GM15510 (cell line): ENCODE results near the gene TDRD7.

Experiments used
- POLR2A ChIP-seq: IDR thresholded peaks from 3 replicates; pipeline ENCODE4 v1.6.1; 2011; ENCODE audit warnings: borderline replicate concordance; ENCODE audit not compliant: insufficient read length; ENCODE audit errors: extremely low read depth

TDRD7 gene

GRCh38 chr9:97437051-97437600 is 25.2 kb downstream of the TDRD7 start:
- no peak for TF ChIP-seq POLR2A

DNA sequence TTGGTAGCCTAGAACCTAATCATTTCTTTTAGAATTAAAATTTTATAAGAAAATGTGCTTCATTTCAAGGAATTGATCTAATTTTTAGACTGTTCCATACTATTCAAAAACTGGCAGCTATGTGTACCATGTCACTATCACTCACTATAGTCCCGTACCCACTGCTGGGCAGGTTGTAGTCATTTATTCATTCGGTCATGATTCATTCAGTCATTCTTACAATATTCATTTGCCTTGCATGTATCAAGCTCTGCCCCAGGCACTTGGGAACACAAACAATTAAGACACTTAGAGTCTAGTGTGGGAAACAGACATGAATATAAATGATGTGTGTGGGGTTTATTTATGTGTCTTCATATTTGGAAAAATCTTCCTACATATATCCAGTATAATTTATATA is 26.4 kb downstream of the TDRD7 start:
- no peak for TF ChIP-seq POLR2A

GRCh38 chr9:97438666-97439065 is 26.8 kb downstream of the TDRD7 start:
- no peak for TF ChIP-seq POLR2A

DNA sequence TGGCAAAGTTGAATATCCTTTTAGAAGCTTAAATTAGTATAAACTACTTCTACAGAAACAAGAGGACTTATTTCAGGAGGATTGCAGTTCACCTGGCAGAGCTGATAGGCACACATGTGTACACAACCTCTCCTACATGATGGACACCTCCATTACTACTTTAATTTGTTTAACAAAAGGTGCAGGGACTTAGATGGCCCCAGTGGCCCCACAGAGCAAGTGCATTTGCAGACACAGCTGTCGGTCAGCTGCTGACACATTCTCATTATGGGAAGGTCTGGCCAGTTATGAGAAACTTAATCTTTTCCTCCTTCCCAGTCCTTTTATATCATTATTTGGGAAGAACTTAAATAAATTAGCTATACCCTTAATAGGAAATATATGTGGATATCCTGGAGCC is 28.3 kb downstream of the TDRD7 start:
- TF ChIP-seq POLR2A, result no peak

GRCh38 chr9:97441729-97442128 is 29.8 kb downstream of the TDRD7 start:
- no peak for TF ChIP-seq POLR2A

- TF ChIP-seq POLR2A, result no peak
These were observed 33.3 kb downstream of the TDRD7 start for GRCh38 chr9:97445119-97445701.

DNA sequence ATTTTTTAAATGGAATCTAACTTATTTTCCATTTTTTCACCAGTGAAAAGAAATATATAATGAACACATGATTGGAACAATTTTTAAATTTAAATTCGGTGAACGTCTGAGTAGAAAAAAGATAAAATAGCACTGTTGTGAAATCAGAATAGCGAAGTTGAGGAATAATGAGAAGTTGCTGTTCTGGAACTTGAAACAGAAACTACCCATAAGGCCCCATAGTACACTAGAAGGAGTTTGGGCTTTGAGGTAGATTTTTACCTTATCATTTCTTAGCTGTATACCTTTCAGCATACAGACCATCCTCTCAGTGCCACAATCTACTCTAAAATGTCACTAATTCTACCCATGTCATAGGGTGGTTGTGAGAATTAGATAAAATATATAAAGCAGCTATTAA is 35.1 kb downstream of the TDRD7 start:
- no peak for TF ChIP-seq POLR2A

DNA sequence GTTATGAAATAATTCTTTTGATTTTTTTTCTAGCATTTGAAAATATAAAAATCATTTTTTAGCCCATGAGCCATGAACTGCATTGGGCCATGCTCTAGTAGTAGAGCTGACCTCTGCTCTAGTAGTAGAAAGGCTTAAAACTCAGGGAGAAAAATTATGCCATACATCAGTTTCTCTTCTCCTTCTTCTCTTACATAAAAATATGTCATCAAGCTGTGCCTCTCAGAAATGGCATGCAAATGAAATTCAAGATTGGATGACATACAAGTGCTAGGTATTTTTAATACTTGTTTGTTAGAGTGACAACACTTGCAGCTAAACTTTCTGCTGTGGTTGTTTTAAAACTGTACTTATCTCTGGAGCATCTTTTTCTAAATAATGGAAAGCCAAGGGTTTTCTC is 47.4 kb downstream of the TDRD7 start:
- no peak for TF ChIP-seq POLR2A

GRCh38 chr9:97462159-97462558 is 50.3 kb downstream of the TDRD7 start:
- no peak for TF ChIP-seq POLR2A

- no peak for TF ChIP-seq POLR2A
These were observed 51.0 kb downstream of the TDRD7 start for GRCh38 chr9:97462914-97463313.

- TF ChIP-seq POLR2A, result no peak
These were observed 57.0 kb downstream of the TDRD7 start for GRCh38 chr9:97468658-97469448.

- no peak for TF ChIP-seq POLR2A
These were observed 58.2 kb downstream of the TDRD7 start for GRCh38 chr9:97470076-97470475.

DNA sequence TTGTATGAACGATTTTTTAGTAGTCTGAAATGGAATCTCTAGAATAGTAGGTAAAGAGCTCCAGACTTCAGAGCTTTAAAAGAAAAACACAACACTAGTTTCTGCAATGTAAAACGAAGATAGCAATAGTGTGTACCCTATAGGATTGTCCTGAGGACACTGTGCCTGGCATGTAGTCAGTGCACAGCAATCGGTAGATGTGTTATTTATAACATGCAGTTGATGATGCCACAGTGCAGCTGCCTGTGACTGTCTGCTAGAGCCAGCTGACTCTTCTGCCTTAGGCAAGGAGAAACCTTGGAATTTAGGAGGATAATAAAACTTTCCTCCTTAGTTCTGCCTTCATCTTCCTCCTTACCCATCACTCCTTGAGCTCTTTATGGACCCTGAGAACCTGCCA is 61.8 kb downstream of the TDRD7 start:
- TF ChIP-seq POLR2A, result no peak

- no peak for TF ChIP-seq POLR2A
These were observed 62.6 kb downstream of the TDRD7 start for GRCh38 chr9:97474372-97474925.

- no peak for TF ChIP-seq POLR2A
These were observed 63.2 kb downstream of the TDRD7 start for GRCh38 chr9:97475059-97475458.

GRCh38 chr9:97478301-97478981 is 66.5 kb downstream of the TDRD7 start:
- TF ChIP-seq POLR2A, result no peak

DNA sequence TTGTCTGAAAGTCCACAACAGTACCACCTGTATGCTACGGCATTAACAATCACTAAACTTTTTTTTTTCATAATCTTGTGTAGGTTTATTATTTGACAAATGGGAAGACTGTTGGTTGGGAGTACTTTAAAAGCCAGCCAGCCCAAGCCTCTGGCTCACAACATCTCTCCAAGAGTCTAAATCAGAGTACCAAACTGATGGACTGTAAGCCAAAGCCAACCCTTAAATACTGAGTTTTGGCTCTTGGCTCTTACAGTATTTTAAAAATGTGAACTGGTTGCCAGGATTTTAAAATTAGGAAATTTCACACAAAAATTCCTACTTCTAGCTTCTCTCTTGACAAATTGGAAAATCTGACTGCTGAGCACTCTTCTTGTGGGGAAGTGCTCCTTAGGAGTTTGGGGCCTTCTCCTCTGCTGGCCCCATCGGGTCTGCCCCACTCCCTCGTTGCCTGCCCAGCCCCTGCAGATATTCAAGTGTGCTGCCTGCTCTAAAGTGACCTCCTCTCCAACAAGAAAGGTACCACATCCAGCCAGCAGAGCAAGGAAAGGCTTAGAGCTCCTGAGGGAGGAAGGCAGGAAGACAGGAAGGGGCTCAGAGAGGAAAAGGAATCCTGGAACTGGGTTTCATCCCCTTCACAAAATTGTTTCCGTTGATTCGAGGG is 67.7 kb downstream of the TDRD7 start:
- no peak for TF ChIP-seq POLR2A
